Endodermal cell (in vitro differentiated cells): Measurements from ENCODE around the gene OTOA. TPM values are rescaled to one million over a fixed set of nuclear protein-coding genes. Genes with fewer than 3 reads are reported as not detected.

Source experiments
- DNase-seq: peaks from one replicate; pipeline ENCODE4 v3.0.0-alpha.2; 2017
- H3K27ac ChIP-seq: 2 replicates; pipeline ENCODE4 v1.5.1; 2013; ENCODE audit warnings: mild to moderate bottlenecking, low read depth, low read length, moderate library complexity
- H3K27me3 ChIP-seq: 2 replicates; pipeline ENCODE4 v1.6.1; 2013; ENCODE audit warnings: mild to moderate bottlenecking, low read length, moderate library complexity; ENCODE audit not compliant: insufficient read depth, control insufficient read depth, poor library complexity, severe bottlenecking
- H3K36me3 ChIP-seq: 2 replicates; pipeline ENCODE4 v1.7.0; 2013; ENCODE audit warnings: mild to moderate bottlenecking, low read length, moderate library complexity; ENCODE audit not compliant: control insufficient read depth, insufficient read depth
- H3K4me1 ChIP-seq: one replicate; pipeline ENCODE4 v1.7.0; 2013; ENCODE audit warnings: low read length; ENCODE audit not compliant: control insufficient read depth, insufficient read depth
- H3K4me3 ChIP-seq: 2 replicates; pipeline ENCODE4 v1.5.1; 2013; ENCODE audit warnings: mild to moderate bottlenecking, low read length, moderate library complexity
- H3K9ac ChIP-seq: 2 replicates; pipeline ENCODE4 v1.6.1; 2013; ENCODE audit warnings: mild to moderate bottlenecking, low read length, moderate library complexity; ENCODE audit not compliant: poor library complexity, severe bottlenecking; ENCODE audit errors: extremely low read depth
- H3K9me3 ChIP-seq: 2 replicates; pipeline ENCODE4 v1.6.1; 2013; ENCODE audit warnings: mild to moderate bottlenecking, low read length, moderate library complexity; ENCODE audit not compliant: control insufficient read depth
- H3K27ac Mint-ChIP-seq: 2 replicates; pipeline ENCODE4 v1.8.0; 2020; ENCODE audit warnings: mixed read lengths
- H3K27me3 Mint-ChIP-seq: 2 replicates; pipeline ENCODE4 v1.8.0; 2021; ENCODE audit warnings: mild to moderate bottlenecking, mixed read lengths; ENCODE audit not compliant: insufficient read depth
- H3K36me3 Mint-ChIP-seq: 2 replicates; pipeline ENCODE4 v1.8.0; 2020; ENCODE audit warnings: low read depth, mixed read lengths
- H3K4me1 Mint-ChIP-seq: 2 replicates; pipeline ENCODE4 v1.8.0; 2020; ENCODE audit warnings: mixed read lengths
- H3K4me3 Mint-ChIP-seq: 2 replicates; pipeline ENCODE4 v1.8.0; 2020; ENCODE audit warnings: mild to moderate bottlenecking, moderate library complexity, mixed read lengths
- H3K9me3 Mint-ChIP-seq: 2 replicates; pipeline ENCODE4 v1.8.0; 2020; ENCODE audit warnings: mild to moderate bottlenecking, mixed read lengths
- WGBS, 2 experiments: methylation state at CpG; one replicate each; pipeline versions ENCODE4 v1.1.5 to v1.1.7; 2013; ENCODE audit warnings: missing lambda C conversion rate in 2 of 2, mixed read lengths in 1 of 2; ENCODE audit not compliant: insufficient coverage in 1 of 2, insufficient read length in 1 of 2; 5-methylcytosine and 5-hydroxymethylcytosine counted together
- total RNA-seq, 2 donors: library from RNA; stranded (reverse); fragmentation: NEBNext Ultra II Directional in 1 of 2; extraction: Animal tissue kit (Norgen Biotek cat#: 25700) in 1 of 2; gene quantifications; 2 replicates in 1 of 2; 3 replicates in 1 of 2; pipeline ENCODE4 v1.2.1, GENCODE V29; 2021
- TF ChIP-seq, protein P1 (sequence below): fragments of 200-600 bp; sonication (generic); conservative IDR thresholded peaks from 2 replicates; pipeline ENCODE4 v1.5.0; 2021; ENCODE audit warnings: antibody characterized with exemption, mild to moderate bottlenecking

Gene OTOA
- total RNA-seq, 2 donors from 2014 or later: 0.07 to 0.09 TPM

DNA sequence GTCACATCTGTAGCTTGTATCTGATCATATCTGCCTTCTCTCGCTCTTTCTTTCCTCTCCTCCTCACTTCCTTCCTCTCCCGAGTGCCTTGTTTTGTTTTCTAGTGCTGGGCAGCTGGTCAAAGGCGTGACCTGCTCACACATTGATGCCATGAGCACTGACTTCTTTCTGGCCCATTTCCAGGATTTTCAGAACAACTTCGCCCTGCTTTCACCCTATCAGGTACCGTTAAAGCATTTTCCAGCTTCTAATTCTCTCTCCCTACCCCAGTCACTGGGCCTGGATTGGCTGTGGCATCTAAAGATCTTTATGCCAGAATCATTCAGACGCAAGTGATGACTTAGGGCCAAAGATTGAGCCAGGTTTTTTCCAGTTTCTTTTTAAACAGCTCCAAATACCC is 55.5 kb downstream of the OTOA start:
- H3K36me3 ChIP-seq: no peaks in the 10 kb centered on the region
- H3K4me3 Mint-ChIP-seq: no peak overlapping the region
- H3K9me3 Mint-ChIP-seq: no peaks in the 10 kb centered on the region
- H3K9ac ChIP-seq: no peak overlapping the region
- TF ChIP-seq, protein P1, sequence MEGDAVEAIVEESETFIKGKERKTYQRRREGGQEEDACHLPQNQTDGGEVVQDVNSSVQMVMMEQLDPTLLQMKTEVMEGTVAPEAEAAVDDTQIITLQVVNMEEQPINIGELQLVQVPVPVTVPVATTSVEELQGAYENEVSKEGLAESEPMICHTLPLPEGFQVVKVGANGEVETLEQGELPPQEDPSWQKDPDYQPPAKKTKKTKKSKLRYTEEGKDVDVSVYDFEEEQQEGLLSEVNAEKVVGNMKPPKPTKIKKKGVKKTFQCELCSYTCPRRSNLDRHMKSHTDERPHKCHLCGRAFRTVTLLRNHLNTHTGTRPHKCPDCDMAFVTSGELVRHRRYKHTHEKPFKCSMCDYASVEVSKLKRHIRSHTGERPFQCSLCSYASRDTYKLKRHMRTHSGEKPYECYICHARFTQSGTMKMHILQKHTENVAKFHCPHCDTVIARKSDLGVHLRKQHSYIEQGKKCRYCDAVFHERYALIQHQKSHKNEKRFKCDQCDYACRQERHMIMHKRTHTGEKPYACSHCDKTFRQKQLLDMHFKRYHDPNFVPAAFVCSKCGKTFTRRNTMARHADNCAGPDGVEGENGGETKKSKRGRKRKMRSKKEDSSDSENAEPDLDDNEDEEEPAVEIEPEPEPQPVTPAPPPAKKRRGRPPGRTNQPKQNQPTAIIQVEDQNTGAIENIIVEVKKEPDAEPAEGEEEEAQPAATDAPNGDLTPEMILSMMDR: no peak
- WGBS, 2 experiments: 91 to 97% methylated on average over 6 of the region's 6 CpGs
- no peak for DNase-seq
- H3K27me3 Mint-ChIP-seq: peaks cover 3% of the 10 kb centered on the region
- no peak overlapping the region for H3K27ac Mint-ChIP-seq
- no peaks in the 10 kb centered on the region for H3K27me3 ChIP-seq
- no peak overlapping the region for H3K27ac ChIP-seq
- H3K4me1 Mint-ChIP-seq: no peaks in the 10 kb centered on the region
- H3K4me3 ChIP-seq: no peak overlapping the region
- no peaks in the 10 kb centered on the region for H3K4me1 ChIP-seq
- H3K9me3 ChIP-seq: no peaks in the 10 kb centered on the region
- no peaks in the 10 kb centered on the region for H3K36me3 Mint-ChIP-seq

DNA sequence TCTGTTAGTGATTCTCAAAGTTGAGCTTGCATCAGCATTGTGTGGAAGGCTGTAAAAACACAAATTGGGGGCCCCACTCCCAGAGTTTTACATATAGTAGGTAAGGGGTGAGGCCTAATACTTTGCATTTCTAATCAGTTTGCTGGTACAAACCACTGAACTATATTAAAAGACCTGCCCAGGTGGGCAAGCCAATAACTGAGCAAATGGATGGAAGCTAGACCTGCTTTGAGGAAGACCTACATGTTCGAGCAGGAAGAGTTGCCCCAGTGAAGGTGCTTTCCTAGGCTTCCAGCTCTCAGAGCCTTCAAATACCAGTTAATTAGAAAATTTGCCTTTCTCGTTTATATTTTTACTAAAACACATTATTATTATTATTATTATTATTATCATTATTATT is 56.8 kb downstream of the OTOA start:
- 85 to 100% methylated on average over 1 to 2 of the region's 2 CpGs for WGBS, 2 experiments

DNA sequence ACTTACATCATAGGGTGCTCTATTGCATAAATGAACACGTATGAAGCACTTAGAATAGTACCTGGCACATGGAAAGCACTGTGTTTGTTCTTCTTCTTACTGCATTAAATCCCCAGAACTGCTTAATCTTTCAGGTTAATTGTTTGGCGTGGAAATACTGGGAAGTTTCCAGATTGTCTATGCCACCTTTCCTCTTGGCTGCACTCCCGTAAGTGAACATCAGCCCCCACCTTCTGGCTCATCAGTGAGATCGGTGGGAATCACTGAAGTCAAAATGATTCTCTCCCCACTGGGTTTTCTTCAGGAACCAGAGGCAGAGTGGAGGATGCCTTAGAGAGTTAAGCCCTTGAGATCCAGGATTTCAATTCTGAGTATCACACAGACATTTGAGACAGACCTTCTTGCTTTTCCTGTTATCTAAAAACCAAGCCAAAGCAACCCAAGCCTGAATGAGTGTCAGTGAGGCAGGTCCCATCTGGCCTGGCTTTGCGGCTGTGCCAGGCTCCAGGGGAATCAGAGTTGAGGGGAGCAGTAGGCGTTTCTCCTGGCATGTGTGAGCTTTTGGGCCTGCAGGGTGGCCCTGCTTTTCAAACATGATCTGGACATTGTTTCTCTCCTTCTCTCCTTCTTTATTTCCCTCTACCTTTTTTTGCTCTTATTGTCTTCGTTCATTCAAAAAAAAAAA is 59.1 kb downstream of the OTOA start:
- TF ChIP-seq, protein P1: no peak
- DNase-seq: no peak
- H3K27ac Mint-ChIP-seq: no peak overlapping the region
- Histone ChIP-seq H3K27me3 (peaks cover 5% of the 10 kb centered on the region), H3K4me1 (no peaks in the 10 kb centered on the region), H3K4me3 (no peak overlapping the region), H3K9me3 (no peaks in the 10 kb centered on the region), H3K27ac (no peak overlapping the region), H3K9ac (no peak overlapping the region), H3K36me3 (no peaks in the 10 kb centered on the region)
- H3K36me3 Mint-ChIP-seq: no peaks in the 10 kb centered on the region
- WGBS, 2 experiments: 87 to 89% methylated on average over 6 of the region's 7 CpGs
- H3K27me3 Mint-ChIP-seq: no peaks in the 10 kb centered on the region
- H3K4me1 Mint-ChIP-seq: no peaks in the 10 kb centered on the region
- no peaks in the 10 kb centered on the region for H3K9me3 Mint-ChIP-seq
- H3K4me3 Mint-ChIP-seq: no peak overlapping the region

More for the DNA sequence above, 56.8 kb downstream of the OTOA start:
- Mint-ChIP-seq H3K36me3 (no peaks in the 10 kb centered on the region), H3K27ac (no peak overlapping the region), H3K4me3 (no peak overlapping the region), H3K9me3 (no peaks in the 10 kb centered on the region), H3K4me1 (no peaks in the 10 kb centered on the region), H3K27me3 (no peaks in the 10 kb centered on the region)
- Histone ChIP-seq H3K27me3 (no peaks in the 10 kb centered on the region), H3K4me1 (no peaks in the 10 kb centered on the region), H3K36me3 (no peaks in the 10 kb centered on the region), H3K4me3 (no peak overlapping the region), H3K9ac (no peak overlapping the region), H3K9me3 (no peaks in the 10 kb centered on the region), H3K27ac (no peak overlapping the region)
- DNase-seq: no peak
- TF ChIP-seq, protein P1: no peak
